CD4-positive, alpha-beta T cell treated with Interleukin-2 at 100 ng/mL for 4 hours (primary cell): ENCODE data around the gene CDK11B.

Source experiments
- DNase-seq: peaks from one replicate; pipeline ENCODE4 v3.0.0-alpha.2; 2020; ENCODE audit warnings: low spot score

The CDK11B gene

GRCh38 chr1:1627261-1627828, 31.5 kb downstream of the CDK11B start:
- no peak for DNase-seq

- no peak for DNase-seq
These were observed 32.3 kb downstream of the CDK11B start for GRCh38 chr1:1626207-1627141.

GRCh38 chr1:1625824-1626206, 33.0 kb downstream of the CDK11B start:
- DNase-seq, result no peak

GRCh38 chr1:1625404-1625775, 33.4 kb downstream of the CDK11B start:
- DNase-seq, result no peak

- no peak for DNase-seq
These were observed 34.1 kb downstream of the CDK11B start for GRCh38 chr1:1624443-1625403.

- no peak for DNase-seq
These were observed 35.0 kb downstream of the CDK11B start for GRCh38 chr1:1623631-1624442.

GRCh38 chr1:1623181-1623630, 35.6 kb downstream of the CDK11B start:
- DNase-seq, result no peak

GRCh38 chr1:1622788-1623094, 36.1 kb downstream of the CDK11B start:
- no peak for DNase-seq

- no peak for DNase-seq
These were observed 36.6 kb downstream of the CDK11B start for GRCh38 chr1:1622010-1622787.

GRCh38 chr1:1621173-1622009, 37.4 kb downstream of the CDK11B start:
- DNase-seq, result no peak

- DNase-seq, result no peak
These were observed 38.2 kb downstream of the CDK11B start for GRCh38 chr1:1620433-1621139.

- no peak for DNase-seq
These were observed 38.9 kb downstream of the CDK11B start for GRCh38 chr1:1619917-1620361.

- DNase-seq, result no peak
These were observed 40.3 kb downstream of the CDK11B start for GRCh38 chr1:1618396-1619068.

GRCh38 chr1:1617925-1618324, 40.9 kb downstream of the CDK11B start:
- DNase-seq, result no peak

GRCh38 chr1:1617516-1617915, 41.3 kb downstream of the CDK11B start:
- DNase-seq, result no peak

- no peak for DNase-seq
These were observed 42.0 kb downstream of the CDK11B start for GRCh38 chr1:1616838-1617237.

- DNase-seq, result peak; percentile 31
These were observed 42.6 kb downstream of the CDK11B start for GRCh38 chr1:1616045-1616790.
